Measurements from ENCODE around the gene PCDH17.

PCDH17 gene

GRCh38 chr13:57631596-57632275, at the start of gene PCDH17:
TSS of gene PCDH17 (plus strand) at chr13:57631744. CDS start at chr13:57632547, 803 bp downstream.
- TF ChIP-seq EZH2 (IDR thresholded peaks at IDR 0.05; ENCODE audit: borderline replicate concordance, low read length) (no peak), CTCF (IDR thresholded peaks at IDR 0.05; ENCODE audit: low read length) (no peak)

GRCh38 chr13:57582032-57582431, 49.5 kb upstream of the PCDH17 start:
- Histone ChIP-seq H2AFZ (ENCODE audit: low read length) (no peak overlapping the region), H3K9ac (ENCODE audit: low read length) (no peak overlapping the region), H3K27me3 (ENCODE audit: insufficient read depth, low read length) (no peaks in the 10 kb centered on the region), H3K79me2 (ENCODE audit: insufficient read depth, low read length) (no peaks in the 10 kb centered on the region), H3K27ac (ENCODE audit: low read depth, low read length, poor library complexity, severe bottlenecking) (no peak overlapping the region), H3K4me2 (ENCODE audit: low read length) (no peak overlapping the region), H3K4me3 (ENCODE audit: low read depth, low read length, poor library complexity, severe bottlenecking) (no peak overlapping the region), H3F3A (ENCODE audit: insufficient read depth, low read length) (no peaks in the 10 kb centered on the region), H3K4me1 (ENCODE audit: insufficient read depth, low read length, severe bottlenecking) (no peaks in the 10 kb centered on the region), H4K20me1 (ENCODE audit: insufficient read depth, low read length) (no peaks in the 10 kb centered on the region), H3K36me3 (ENCODE audit: insufficient read depth, low read length) (no peaks in the 10 kb centered on the region), H3K9me3 (ENCODE audit: low read length) (no peaks in the 10 kb centered on the region), H3K9me2 (ENCODE audit: low read depth, low read length) (no peaks in the 10 kb centered on the region)
- no peak for TF ChIP-seq EZH2 (IDR thresholded peaks at IDR 0.05; ENCODE audit: borderline replicate concordance, low read length)
- TF ChIP-seq CTCF (IDR thresholded peaks at IDR 0.05; ENCODE audit: low read length) = no peak

More at GRCh38 chr13:57631596-57632275, at the start of gene PCDH17:
- Histone ChIP-seq H3K9me2 (ENCODE audit: low read depth, low read length) (no peaks in the 10 kb centered on the region), H3K4me1 (ENCODE audit: insufficient read depth, low read length, severe bottlenecking) (no peaks in the 10 kb centered on the region), H3K9ac (ENCODE audit: low read length) (no peak within 1 kb of the TSS), H4K20me1 (ENCODE audit: insufficient read depth, low read length) (no peaks in the 10 kb centered on the region), H2AFZ (ENCODE audit: low read length) (no peak within 1 kb of the TSS), H3K36me3 (ENCODE audit: insufficient read depth, low read length) (no peaks in the 10 kb centered on the region), H3K79me2 (ENCODE audit: insufficient read depth, low read length) (no peaks in the 10 kb centered on the region), H3F3A (ENCODE audit: insufficient read depth, low read length) (no peaks in the 10 kb centered on the region), H3K27me3 (ENCODE audit: insufficient read depth, low read length) (no peaks in the 10 kb centered on the region), H3K9me3 (ENCODE audit: low read length) (no peaks in the 10 kb centered on the region), H3K4me3 (ENCODE audit: low read depth, low read length, poor library complexity, severe bottlenecking) (no peak within 1 kb of the TSS), H3K4me2 (ENCODE audit: low read length) (no peak within 1 kb of the TSS), H3K27ac (ENCODE audit: low read depth, low read length, poor library complexity, severe bottlenecking) (no peak within 1 kb of the TSS)

GRCh38 chr13:57583529-57583928, 48.0 kb upstream of the PCDH17 start:
- no peaks in the 10 kb centered on the region for H3K36me3 ChIP-seq (ENCODE audit: insufficient read depth, low read length)
- no peaks in the 10 kb centered on the region for H3K27me3 ChIP-seq (ENCODE audit: insufficient read depth, low read length)
- no peak overlapping the region for H3K27ac ChIP-seq (ENCODE audit: low read depth, low read length, poor library complexity, severe bottlenecking)
- H3K4me2 ChIP-seq (ENCODE audit: low read length) = no peak overlapping the region
- H3K4me3 ChIP-seq (ENCODE audit: low read depth, low read length, poor library complexity, severe bottlenecking) = no peak overlapping the region
- TF ChIP-seq CTCF (IDR thresholded peaks at IDR 0.05; ENCODE audit: low read length) = no peak
- no peak for TF ChIP-seq EZH2 (IDR thresholded peaks at IDR 0.05; ENCODE audit: borderline replicate concordance, low read length)
- no peaks in the 10 kb centered on the region for H3F3A ChIP-seq (ENCODE audit: insufficient read depth, low read length)
- H3K4me1 ChIP-seq (ENCODE audit: insufficient read depth, low read length, severe bottlenecking) = no peaks in the 10 kb centered on the region
- H3K79me2 ChIP-seq (ENCODE audit: insufficient read depth, low read length) = no peaks in the 10 kb centered on the region
- no peak overlapping the region for H3K9ac ChIP-seq (ENCODE audit: low read length)
- H4K20me1 ChIP-seq (ENCODE audit: insufficient read depth, low read length) = no peaks in the 10 kb centered on the region
- H3K9me2 ChIP-seq (ENCODE audit: low read depth, low read length) = no peaks in the 10 kb centered on the region
- no peaks in the 10 kb centered on the region for H3K9me3 ChIP-seq (ENCODE audit: low read length)
- no peak overlapping the region for H2AFZ ChIP-seq (ENCODE audit: low read length)

Data from OCI-LY1 (cell line).